Gastroesophageal sphincter (tissue), 3 donors: ENCODE results near the gene PRUNE1.

ENCODE experiments used
- POLR2A ChIP-seq, 2 donors: fragments of 450-650 bp; IDR thresholded peaks; one replicate each; pipeline ENCODE4 v1.6.1; 2017; ENCODE audit warnings: antibody characterized with exemption in 2 of 2, mild to moderate bottlenecking in 2 of 2, moderate library complexity in 1 of 2
- TF ChIP-seq, protein P1 (sequence below), 4 experiments: fragments of 200-600 bp in 2 of 4; fragments of 450-650 bp in 2 of 4; sonication (generic) in 1 of 4; IDR thresholded peaks; one replicate each; pipeline ENCODE4 v1.5.1; 2017 to 2019; ENCODE audit warnings: antibody characterized with exemption in 4 of 4, mild to moderate bottlenecking in 2 of 4, moderate library complexity in 2 of 4

DNA sequence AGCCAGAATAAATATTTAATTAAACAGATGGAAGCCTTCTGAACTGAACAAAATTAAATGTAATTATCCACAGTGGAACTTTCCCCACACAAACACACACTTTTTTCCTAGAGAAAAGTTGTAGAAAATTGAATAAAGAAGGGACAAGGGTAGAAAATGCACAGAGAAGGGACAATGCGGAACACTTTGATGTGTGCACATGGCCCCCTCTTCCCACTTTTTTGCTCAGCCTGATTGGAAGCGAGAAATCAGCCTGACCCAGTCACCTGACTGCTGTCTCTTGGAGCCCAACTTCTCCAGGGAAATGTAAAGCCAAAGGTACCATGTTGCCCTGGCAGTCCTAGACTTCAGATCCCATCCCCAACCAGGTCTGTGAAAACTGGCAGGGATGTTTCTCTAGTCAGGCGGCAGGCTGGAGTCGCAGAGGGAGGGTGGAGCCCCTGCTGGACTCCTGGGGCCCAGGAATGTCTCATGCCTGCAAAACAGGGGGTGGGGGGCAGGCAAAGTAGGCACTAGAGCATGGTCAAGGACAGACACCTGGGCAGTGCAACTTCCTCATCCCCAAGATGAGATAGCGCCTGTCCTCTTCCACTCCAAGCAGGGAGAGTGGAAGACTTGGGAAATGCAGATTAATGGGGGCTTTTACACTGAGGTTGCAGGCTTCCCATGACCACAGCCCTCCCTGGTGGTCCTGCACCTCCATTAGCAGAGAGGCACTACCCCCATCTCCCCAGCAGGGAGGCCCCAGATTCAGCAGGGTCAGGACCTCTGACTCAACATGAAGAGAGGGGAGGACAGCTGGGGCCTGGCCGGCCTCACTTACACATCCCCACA, 36.4 kb upstream of the PRUNE1 start:
- TF ChIP-seq, protein P1, sequence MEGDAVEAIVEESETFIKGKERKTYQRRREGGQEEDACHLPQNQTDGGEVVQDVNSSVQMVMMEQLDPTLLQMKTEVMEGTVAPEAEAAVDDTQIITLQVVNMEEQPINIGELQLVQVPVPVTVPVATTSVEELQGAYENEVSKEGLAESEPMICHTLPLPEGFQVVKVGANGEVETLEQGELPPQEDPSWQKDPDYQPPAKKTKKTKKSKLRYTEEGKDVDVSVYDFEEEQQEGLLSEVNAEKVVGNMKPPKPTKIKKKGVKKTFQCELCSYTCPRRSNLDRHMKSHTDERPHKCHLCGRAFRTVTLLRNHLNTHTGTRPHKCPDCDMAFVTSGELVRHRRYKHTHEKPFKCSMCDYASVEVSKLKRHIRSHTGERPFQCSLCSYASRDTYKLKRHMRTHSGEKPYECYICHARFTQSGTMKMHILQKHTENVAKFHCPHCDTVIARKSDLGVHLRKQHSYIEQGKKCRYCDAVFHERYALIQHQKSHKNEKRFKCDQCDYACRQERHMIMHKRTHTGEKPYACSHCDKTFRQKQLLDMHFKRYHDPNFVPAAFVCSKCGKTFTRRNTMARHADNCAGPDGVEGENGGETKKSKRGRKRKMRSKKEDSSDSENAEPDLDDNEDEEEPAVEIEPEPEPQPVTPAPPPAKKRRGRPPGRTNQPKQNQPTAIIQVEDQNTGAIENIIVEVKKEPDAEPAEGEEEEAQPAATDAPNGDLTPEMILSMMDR (IDR thresholded peaks at IDR 0.05): no peak
- TF ChIP-seq POLR2A (IDR thresholded peaks at IDR 0.05): no peak
